Smooth muscle cell (in vitro differentiated cells): ENCODE results near the gene GNG4. TPM values are rescaled to one million over a fixed set of nuclear protein-coding genes. Genes with fewer than 3 reads are reported as not detected.
"Not testable (repeated sequence)": the region's sequence is repeated elsewhere in the genome, so short reads cannot be mapped to it uniquely, and the experiment has no call there.

Experiments used
- DNase-seq: peaks from one replicate; lab custom pipeline; 2025; ENCODE audit not compliant: unreplicated experiment; lab: John Stamatoyannopoulos, UW
- H2AFZ ChIP-seq: fragments of 200-600 bp; sonication (generic); 2 replicates; pipeline ENCODE4 v1.6.0; 2016; ENCODE audit warnings: antibody characterized with exemption, low read depth, mild to moderate bottlenecking
- H3F3A ChIP-seq: fragments of 200-600 bp; sonication (generic); 2 replicates; pipeline ENCODE4 v1.6.0; 2017; ENCODE audit warnings: antibody characterized with exemption, low read depth
- H3K27ac ChIP-seq: fragments of 200-600 bp; sonication (generic); 2 replicates; pipeline ENCODE4 v1.5.1; 2016; ENCODE audit warnings: low read depth, mild to moderate bottlenecking
- H3K27me3 ChIP-seq: fragments of 200-600 bp; sonication (generic); 2 replicates; pipeline ENCODE4 v1.6.1; 2016; ENCODE audit warnings: low read depth, mild to moderate bottlenecking
- H3K36me3 ChIP-seq: fragments of 200-600 bp; sonication (generic); 2 replicates; pipeline ENCODE4 v1.5.1; 2016; ENCODE audit warnings: low read depth
- H3K4me1 ChIP-seq: fragments of 200-600 bp; sonication (generic); 2 replicates; pipeline ENCODE4 v1.5.1; 2016; ENCODE audit warnings: low read depth
- H3K4me2 ChIP-seq: fragments of 200-600 bp; sonication (generic); 2 replicates; pipeline ENCODE4 v1.6.0; 2016; ENCODE audit warnings: mild to moderate bottlenecking
- H3K4me3 ChIP-seq: fragments of 200-600 bp; sonication (generic); 2 replicates; pipeline ENCODE4 v1.5.1; 2016; ENCODE audit warnings: mild to moderate bottlenecking
- H3K79me2 ChIP-seq: fragments of 200-600 bp; sonication (generic); 2 replicates; pipeline ENCODE4 v1.6.0; 2016; ENCODE audit warnings: low read depth, mild to moderate bottlenecking
- H3K9ac ChIP-seq: fragments of 200-600 bp; sonication (generic); 2 replicates; pipeline ENCODE4 v1.6.0; 2016; ENCODE audit warnings: low read depth
- H3K9me3 ChIP-seq: fragments of 200-600 bp; sonication (generic); replicated peaks from 2 replicates; pipeline ENCODE4 v1.5.1; 2016; ENCODE audit warnings: low read depth
- H4K20me1 ChIP-seq: fragments of 200-600 bp; sonication (generic); 2 replicates; pipeline ENCODE4 v1.6.0; 2016; ENCODE audit warnings: low read depth
- WGBS: methylation state at CpG from one replicate; pipeline ENCODE4 v1.1.7; 2016; ENCODE audit warnings: low lambda C conversion rate; 5-methylcytosine and 5-hydroxymethylcytosine counted together
- polyA plus RNA-seq: library from polyadenylated mRNA; unstranded; fragments of >200 nt; fragmentation: Nextera tagmentation; extraction: Ambion mirVana; gene quantifications from 2 replicates; pipeline ENCODE4 v1.2.1, GENCODE V29; 2016
- total RNA-seq: library from RNA; depleted of rRNA; stranded (reverse); fragments of >200 nt; gene quantifications from 2 replicates; pipeline ENCODE4 v1.2.3, GENCODE V29; 2014
- TF ChIP-seq, protein P1 (sequence below): fragments of 200-600 bp; sonication (generic); IDR thresholded peaks from 2 replicates; pipeline ENCODE4 v1.5.1; 2017; ENCODE audit warnings: borderline replicate concordance, mild to moderate bottlenecking, antibody characterized with exemption; ENCODE audit not compliant: insufficient read depth, poor library complexity, severe bottlenecking

Gene GNG4
- total and polyA plus RNA-seq, 2 experiments from 2014 or later: 2.7 to 3.1 TPM

DNA sequence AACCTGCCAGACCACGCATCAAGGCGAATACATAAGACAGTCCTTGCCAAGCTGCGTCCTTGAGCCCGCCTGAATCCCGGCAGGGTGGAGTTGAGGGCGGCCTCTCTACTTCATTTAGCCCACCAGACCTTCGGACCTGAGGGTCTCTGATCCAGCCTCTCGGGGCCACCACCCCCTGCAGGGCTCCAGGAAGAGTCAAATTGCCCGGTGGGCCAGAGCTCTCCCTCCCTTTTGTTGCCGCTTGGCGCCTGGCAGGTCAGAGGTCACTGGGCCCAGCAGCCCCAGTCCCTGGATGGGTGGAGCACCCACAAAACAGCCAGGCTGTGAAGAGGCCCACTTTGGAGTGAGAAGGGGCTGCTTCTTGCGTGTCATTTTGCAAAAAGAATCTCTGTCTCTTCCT, 9.0 kb downstream of the GNG4 start:
- no peaks in the 10 kb centered on the region for H3K36me3 ChIP-seq
- H3K27me3 ChIP-seq: no peaks in the 10 kb centered on the region
- TF ChIP-seq, protein P1, sequence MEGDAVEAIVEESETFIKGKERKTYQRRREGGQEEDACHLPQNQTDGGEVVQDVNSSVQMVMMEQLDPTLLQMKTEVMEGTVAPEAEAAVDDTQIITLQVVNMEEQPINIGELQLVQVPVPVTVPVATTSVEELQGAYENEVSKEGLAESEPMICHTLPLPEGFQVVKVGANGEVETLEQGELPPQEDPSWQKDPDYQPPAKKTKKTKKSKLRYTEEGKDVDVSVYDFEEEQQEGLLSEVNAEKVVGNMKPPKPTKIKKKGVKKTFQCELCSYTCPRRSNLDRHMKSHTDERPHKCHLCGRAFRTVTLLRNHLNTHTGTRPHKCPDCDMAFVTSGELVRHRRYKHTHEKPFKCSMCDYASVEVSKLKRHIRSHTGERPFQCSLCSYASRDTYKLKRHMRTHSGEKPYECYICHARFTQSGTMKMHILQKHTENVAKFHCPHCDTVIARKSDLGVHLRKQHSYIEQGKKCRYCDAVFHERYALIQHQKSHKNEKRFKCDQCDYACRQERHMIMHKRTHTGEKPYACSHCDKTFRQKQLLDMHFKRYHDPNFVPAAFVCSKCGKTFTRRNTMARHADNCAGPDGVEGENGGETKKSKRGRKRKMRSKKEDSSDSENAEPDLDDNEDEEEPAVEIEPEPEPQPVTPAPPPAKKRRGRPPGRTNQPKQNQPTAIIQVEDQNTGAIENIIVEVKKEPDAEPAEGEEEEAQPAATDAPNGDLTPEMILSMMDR: no peak
- no peak overlapping the region for H3K27ac ChIP-seq
- H2AFZ ChIP-seq: no peak overlapping the region
- H3K9ac ChIP-seq: no peak overlapping the region
- H3F3A ChIP-seq: no peaks in the 10 kb centered on the region
- H3K4me3 ChIP-seq: no peak overlapping the region
- 90% methylated on average over 12 of the region's 12 CpGs for WGBS
- H4K20me1 ChIP-seq: no peaks in the 10 kb centered on the region
- H3K79me2 ChIP-seq: no peaks in the 10 kb centered on the region
- H3K4me1 ChIP-seq: no peaks in the 10 kb centered on the region
- H3K4me2 ChIP-seq: no peak overlapping the region
- DNase-seq: no peak
- no peaks in the 10 kb centered on the region for H3K9me3 ChIP-seq

DNA sequence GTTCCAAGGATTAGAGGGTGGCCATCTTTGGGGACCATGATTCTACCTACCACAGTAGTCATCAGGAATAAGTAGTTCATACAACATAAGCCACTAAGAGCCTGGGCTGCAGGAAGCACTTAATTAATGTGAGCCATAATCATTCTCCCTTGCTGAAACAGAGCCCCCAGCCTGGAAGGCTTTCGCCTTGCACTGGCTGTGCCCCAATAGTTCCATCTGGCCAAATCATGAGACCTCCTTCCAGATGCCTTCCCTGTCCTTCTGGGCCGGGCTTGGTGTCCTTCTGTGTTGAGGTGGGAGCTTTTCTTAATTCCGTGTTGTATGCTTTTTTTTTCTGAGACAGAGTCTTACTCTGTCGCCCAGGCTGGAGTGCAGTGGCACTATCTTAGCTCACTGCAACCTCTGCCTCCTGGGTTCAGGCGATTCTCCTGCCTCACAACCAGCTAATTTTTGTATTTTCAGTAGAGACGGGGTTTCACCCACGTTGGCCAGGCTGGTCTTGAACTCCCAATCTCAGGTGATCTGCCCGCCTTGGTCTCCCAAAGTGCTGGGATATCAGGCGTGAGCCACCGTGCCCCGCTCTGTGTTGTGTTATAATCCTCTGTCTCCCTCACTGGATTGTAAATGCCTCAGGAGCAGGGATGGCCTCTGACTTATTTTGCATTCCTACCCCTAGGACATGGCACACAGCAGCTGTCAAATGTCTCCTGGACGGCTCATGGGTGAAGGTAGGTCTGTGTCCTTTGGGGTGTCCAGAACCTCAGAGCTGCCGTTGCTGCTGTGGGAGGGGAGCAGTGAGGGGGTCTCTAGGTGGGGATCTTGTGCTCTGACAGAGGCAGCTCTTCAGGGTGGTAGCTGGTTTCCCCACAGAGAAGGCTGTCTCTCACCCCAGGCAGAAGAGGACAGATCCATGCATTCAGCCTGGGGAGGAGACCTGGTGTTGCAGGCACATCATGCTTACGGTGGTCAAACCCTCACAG, 10.1 kb downstream of the GNG4 start:
- Histone ChIP-seq H3K9me3 (no peaks in the 10 kb centered on the region), H3K9ac (no peak overlapping the region), H3K4me3 (no peak overlapping the region), H3K4me2 (no peak overlapping the region), H4K20me1 (no peaks in the 10 kb centered on the region), H3K27me3 (no peaks in the 10 kb centered on the region), H3F3A (no peaks in the 10 kb centered on the region), H3K79me2 (no peaks in the 10 kb centered on the region), H2AFZ (no peak overlapping the region), H3K4me1 (no peaks in the 10 kb centered on the region), H3K36me3 (no peaks in the 10 kb centered on the region), H3K27ac (no peak overlapping the region)
- TF ChIP-seq, protein P1: no peak
- 88% methylated on average over 14 of the region's 14 CpGs for WGBS
- no peak for DNase-seq

DNA sequence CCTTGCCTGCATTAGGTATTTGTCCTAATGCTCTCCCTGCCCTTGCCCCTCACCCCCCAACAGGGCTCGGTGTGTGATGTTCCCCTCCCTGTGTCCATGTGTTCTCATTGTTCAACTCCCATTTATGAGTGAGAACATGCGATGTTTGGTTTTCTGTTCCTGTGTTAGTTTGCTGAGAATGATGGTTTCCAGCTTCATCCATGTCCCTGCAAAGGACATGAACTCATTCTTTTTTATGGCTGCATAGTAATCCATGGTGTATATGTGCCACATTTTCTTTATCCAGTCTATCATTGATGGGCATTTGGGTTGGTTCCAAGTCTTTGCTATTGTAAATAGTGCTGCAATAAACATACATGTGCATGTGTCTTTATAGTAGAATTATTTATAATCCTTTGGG, 11.0 kb downstream of the GNG4 start:
- not testable (repeated sequence) for H3K4me3 ChIP-seq, H3K27me3 ChIP-seq, H3K9me3 ChIP-seq, H3K36me3 ChIP-seq, H3K79me2 ChIP-seq, DNase-seq, H3K27ac ChIP-seq, H3F3A ChIP-seq, H4K20me1 ChIP-seq, H3K9ac ChIP-seq, H2AFZ ChIP-seq, H3K4me2 ChIP-seq, H3K4me1 ChIP-seq
- 96% methylated on average over 2 of the region's 2 CpGs for WGBS

DNA sequence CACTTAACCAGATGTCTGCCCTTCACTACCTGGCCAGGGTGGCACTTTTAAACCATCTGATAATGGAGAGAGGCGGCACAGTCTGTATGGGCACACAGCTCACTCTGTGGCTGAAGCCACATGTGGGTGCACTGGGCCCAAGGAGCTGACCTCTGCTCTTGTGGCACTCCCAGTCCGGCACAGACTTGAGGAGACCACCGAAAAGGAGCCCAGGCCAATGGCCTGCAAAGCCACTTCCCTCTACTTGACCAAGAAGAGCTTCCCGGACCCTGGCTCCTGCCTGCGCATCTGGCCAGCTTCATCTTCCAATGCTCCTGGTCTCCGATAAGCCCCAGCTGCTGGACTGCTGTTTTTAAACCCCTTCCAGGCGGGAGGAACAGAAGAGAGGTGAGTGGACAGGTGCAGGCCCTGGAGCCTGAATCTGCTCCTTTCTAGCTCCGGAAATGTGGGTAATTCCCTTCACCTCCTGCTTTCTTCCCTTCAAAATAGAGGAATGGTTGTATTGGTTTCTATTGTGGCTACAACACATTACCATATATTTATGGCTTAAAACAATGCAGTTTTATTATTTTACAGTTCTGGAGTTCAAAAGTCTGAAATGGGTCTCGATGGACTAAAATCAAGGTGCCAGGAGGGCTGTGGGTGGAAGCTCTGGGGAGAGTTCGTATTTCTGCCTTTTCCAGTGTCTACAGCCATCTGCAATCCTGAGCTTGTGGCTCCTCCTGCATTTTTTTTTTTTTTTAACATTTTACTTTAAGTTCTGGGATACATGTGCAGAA, 11.6 kb downstream of the GNG4 start:
- WGBS: 91% methylated on average over 10 of the region's 10 CpGs
- Histone ChIP-seq H2AFZ (no peak overlapping the region), H3K27me3 (no peaks in the 10 kb centered on the region), H3K4me2 (no peak overlapping the region), H3F3A (no peaks in the 10 kb centered on the region), H3K9ac (no peak overlapping the region), H3K79me2 (no peaks in the 10 kb centered on the region), H3K9me3 (no peaks in the 10 kb centered on the region), H3K36me3 (no peaks in the 10 kb centered on the region), H3K27ac (no peak overlapping the region), H3K4me1 (no peaks in the 10 kb centered on the region), H4K20me1 (no peaks in the 10 kb centered on the region), H3K4me3 (no peak overlapping the region)
- TF ChIP-seq, protein P1: no peak
- DNase-seq: no peak
